Measurements from ENCODE around the gene MAD1L1.

GRCh38 chr7:1883834-1884582 lies 348.7 kb downstream of the MAD1L1 start:
- TF ChIP-seq CTCF (conservative IDR thresholded peaks at IDR 0.05; ENCODE audit: low read length) (no peak; the same call in 1 of the 2 replicates), EZH2phosphoT487 (IDR thresholded peaks at IDR 0.05; ENCODE audit: borderline replicate concordance, low read depth, low read length) (no peak)

Measured in OCI-LY7 (cell line).